HepG2 (cell line): ENCODE measurements around the gene PYDC2. TPM values are rescaled to one million over a fixed set of nuclear protein-coding genes. Genes with fewer than 3 reads are reported as not detected.

ENCODE experiments used
- ARID5B ChIP-seq: IDR thresholded peaks from 2 replicates; pipeline ENCODE4 v1.4.0; 2020; ENCODE audit warnings: mild to moderate bottlenecking, missing genetic modification reagents
- polyA plus RNA-seq, 8 experiments: library from polyadenylated mRNA; depleted of rRNA in 3 of 8; stranded (reverse) in 7 of 8; unstranded in 1 of 8; fragments of >200 nt; fragmentation: Illumina TruSeq in 4 of 8; extraction: Trizol in 4 of 8; gene quantifications; 2 replicates each; pipeline versions ENCODE4 v1.2.1 to v1.2.3, GENCODE V29; 2011 to 2016; ENCODE audit warnings: low read depth in 4 of 8, missing spikeins in 1 of 8, mixed read lengths in 1 of 8; ENCODE audit not compliant: insufficient read depth in 1 of 8
- small RNA-seq, 3 experiments: library from RNA; depleted of rRNA; stranded (forward); fragments of <200 nt; gene quantifications; one replicate each; pipeline ENCODE3, GENCODE V24; 2012; ENCODE audit warnings: low read depth in 2 of 3, low replicate concordance in 1 of 3; ENCODE audit not compliant: insufficient read length in 3 of 3, insufficient read depth in 2 of 3
- total RNA-seq, 5 experiments: library from RNA; depleted of rRNA; stranded (reverse); fragments of >200 nt; fragmentation: Illumina TruSeq; extraction: Trizol; gene quantifications; 2 replicates each; pipeline ENCODE4 v1.2.3, GENCODE V29; 2016; ENCODE audit warnings: low read depth in 1 of 5

The PYDC2 gene
- total and polyA plus RNA-seq, 2 of the 13 experiments (the other 11 are each of a cell fraction or from before 2014, with no cell fraction given) = not detected

GRCh38 chr3:191509078-191509477 is 48.1 kb downstream of the PYDC2 start (continued):
- TF ChIP-seq ARID5B (CRISPR knock-in tag) = no peak

Small RNA genes lying within 50 kb of the gene (small RNA-seq; reads per million reads assigned to genes)
- 0 reads per million in 3 experiments for gene PYDC2

Other genes with a start within 250 kb of the PYDC2 start
- gene CCDC50, start 131.8 kb upstream of the PYDC2 start, total RNA-seq (2016; rRNA removed; fragmentation: Illumina TruSeq; extraction: Trizol) = 66.4 and 84.6 TPM in 2 replicates
- gene CCDC50, start 131.8 kb upstream of the PYDC2 start, polyA plus RNA-seq (2011; rRNA removed) = 42.8 and 47.6 TPM in 2 replicates
- gene UTS2B, start 130.6 kb upstream of the PYDC2 start, total RNA-seq (2016; rRNA removed; fragmentation: Illumina TruSeq; extraction: Trizol) = 0.46 TPM in 1 of 2 replicates, not detected in the other
- 0.03 and 0.14 TPM in 2 replicates for gene UTS2B, start 130.6 kb upstream of the PYDC2 start, polyA plus RNA-seq (2011; rRNA removed)